HepG2 (cell line): ENCODE measurements around the gene TMEM86B.

Experiments
- CTCF ChIP-seq: sonication (generic); formaldehyde crosslinking; IDR thresholded peaks from 2 replicates; pipeline ENCODE4 v1.5.0; 2020; ENCODE audit warnings: mild to moderate bottlenecking, missing genetic modification reagents, moderate library complexity
- MXD1 ChIP-seq: sonication (generic); formaldehyde crosslinking; IDR thresholded peaks from 2 replicates; pipeline ENCODE4 v1.4.0; 2020; ENCODE audit warnings: mild to moderate bottlenecking, missing genetic modification reagents
- SRF ChIP-seq: IDR thresholded peaks from 2 replicates; pipeline ENCODE4 v1.6.1; 2011; ENCODE audit warnings: mild to moderate bottlenecking, low read depth, low read length, moderate library complexity
- SUZ12 ChIP-seq: fragments of 150-350 bp; IDR thresholded peaks from 2 replicates; pipeline ENCODE4 v1.6.1; 2014; ENCODE audit warnings: low read depth, low read length
- TBP ChIP-seq: sonication (generic); formaldehyde crosslinking; IDR thresholded peaks from 2 replicates; pipeline ENCODE4 v1.5.0; 2020; ENCODE audit warnings: missing genetic modification reagents
- TCF7 ChIP-seq: sonication (generic); IDR thresholded peaks from 2 replicates; pipeline ENCODE4 v1.6.1; 2016; ENCODE audit warnings: antibody characterized with exemption, low read depth
- ZNF232 ChIP-seq: sonication (generic); formaldehyde crosslinking; IDR thresholded peaks from 2 replicates; pipeline ENCODE4 v1.4.0; 2020; ENCODE audit warnings: missing genetic modification reagents, borderline replicate concordance
- ZNF768 ChIP-seq: sonication (generic); formaldehyde crosslinking; IDR thresholded peaks from 2 replicates; pipeline ENCODE4 v1.4.0; 2020; ENCODE audit warnings: missing genetic modification reagents

GRCh38 chr19:55178781-55179599, 49.6 kb downstream of the TMEM86B start:
- TF ChIP-seq MXD1 (CRISPR knock-in tag) = 0 out of 2 replicates have a peak, but pooled peaks have one; percentile 16
- TF ChIP-seq ZNF232 (CRISPR knock-in tag) = no peak
- TF ChIP-seq ZNF768 (CRISPR knock-in tag) = 0 out of 2 replicates have a peak, but pooled peaks have one; percentile 19
- no peak for TF ChIP-seq TCF7
- TF ChIP-seq SUZ12 = peak; percentile 91
- no peak for TF ChIP-seq SRF
- no peak for TF ChIP-seq CTCF (CRISPR knock-in tag)
- TF ChIP-seq TBP (CRISPR knock-in tag) = no peak
